Stimulated activated CD8-positive, alpha-beta memory T cell treated with anti-CD3 and anti-CD28 coated beads, Interleukin-7, amount 100 ng/mL, for 4 hours (primary cell): ENCODE measurements around the gene CABLES2.
A peak's percentile ranks its signal among the peaks of the same experiment; 100 is the strongest.

ENCODE experiments used
- DNase-seq, 2 donors: peaks; one replicate each; pipeline ENCODE4 v3.0.0-alpha.2; 2020; ENCODE audit warnings: low read depth in 2 of 2

CABLES2 gene

DNA sequence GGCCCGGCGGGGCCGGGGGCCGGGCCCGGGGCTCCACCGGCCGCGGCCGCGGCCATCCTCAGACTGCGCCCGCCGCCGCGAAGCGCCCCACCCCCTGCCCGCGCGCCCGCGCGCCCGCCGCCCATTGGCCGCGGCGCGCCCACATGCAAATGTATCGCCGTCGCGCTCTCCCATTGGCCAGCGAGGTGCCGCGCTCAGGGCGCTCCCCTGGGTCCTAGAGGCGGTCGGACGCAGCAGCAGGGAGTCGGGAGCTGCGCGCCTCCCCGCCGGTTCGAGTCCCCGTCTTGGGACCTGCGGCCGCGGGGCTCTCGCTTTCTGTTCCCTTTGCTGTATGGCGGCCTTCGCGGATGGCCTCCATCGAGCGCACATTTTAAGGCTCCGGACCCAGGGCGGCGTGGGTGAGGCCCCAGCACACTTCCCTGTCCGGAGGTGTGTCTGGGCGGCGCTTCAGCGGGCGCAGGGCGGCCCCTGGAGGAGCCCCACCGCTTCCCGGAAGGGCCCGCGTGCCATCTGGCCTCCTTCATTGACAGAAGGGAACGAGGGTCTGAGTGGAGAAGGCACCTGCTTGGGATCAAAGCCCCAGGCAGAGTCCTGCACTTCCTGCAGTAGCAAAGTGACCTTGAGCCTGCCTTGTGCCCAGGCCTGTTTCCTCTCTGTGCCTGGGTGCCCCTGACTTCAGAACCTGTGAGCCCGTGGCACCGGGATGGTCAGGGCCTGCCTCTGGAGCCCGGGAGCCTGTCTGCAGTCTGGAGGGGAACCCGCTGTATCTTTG is at the start of gene CABLES2:
Gene CABLES2 (minus strand): TSS at position 65 of the 772 bp plus-strand sequence. CDS start 9 bp downstream, at position 56.
- peak; percentile 79 to 90 for DNase-seq

DNA sequence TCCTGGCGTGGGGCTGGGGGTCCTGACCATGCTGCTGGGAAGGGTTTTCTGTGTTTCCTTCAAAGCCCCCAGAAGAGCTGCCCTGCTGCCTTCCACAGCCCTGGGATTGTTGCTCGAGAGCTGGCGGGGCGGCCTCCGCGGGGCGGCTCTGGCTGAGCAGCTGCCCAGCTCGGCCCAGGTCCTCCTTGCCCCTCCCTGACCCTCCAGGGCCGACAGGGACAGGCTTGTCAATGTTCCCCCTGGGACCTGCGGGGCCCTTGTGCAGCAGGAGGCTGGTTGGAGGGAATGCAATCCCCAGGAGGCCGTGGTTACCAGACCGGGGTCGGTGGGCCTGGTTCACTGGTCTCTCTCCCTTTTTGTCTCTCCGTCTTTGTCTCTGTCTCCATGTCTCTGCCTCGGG is 48.8 kb upstream of the CABLES2 start:
- no peak for DNase-seq

- DNase-seq, result no peak
These were observed 48.0 kb upstream of the CABLES2 start for GRCh38 chr20:62454904-62455636.

DNA sequence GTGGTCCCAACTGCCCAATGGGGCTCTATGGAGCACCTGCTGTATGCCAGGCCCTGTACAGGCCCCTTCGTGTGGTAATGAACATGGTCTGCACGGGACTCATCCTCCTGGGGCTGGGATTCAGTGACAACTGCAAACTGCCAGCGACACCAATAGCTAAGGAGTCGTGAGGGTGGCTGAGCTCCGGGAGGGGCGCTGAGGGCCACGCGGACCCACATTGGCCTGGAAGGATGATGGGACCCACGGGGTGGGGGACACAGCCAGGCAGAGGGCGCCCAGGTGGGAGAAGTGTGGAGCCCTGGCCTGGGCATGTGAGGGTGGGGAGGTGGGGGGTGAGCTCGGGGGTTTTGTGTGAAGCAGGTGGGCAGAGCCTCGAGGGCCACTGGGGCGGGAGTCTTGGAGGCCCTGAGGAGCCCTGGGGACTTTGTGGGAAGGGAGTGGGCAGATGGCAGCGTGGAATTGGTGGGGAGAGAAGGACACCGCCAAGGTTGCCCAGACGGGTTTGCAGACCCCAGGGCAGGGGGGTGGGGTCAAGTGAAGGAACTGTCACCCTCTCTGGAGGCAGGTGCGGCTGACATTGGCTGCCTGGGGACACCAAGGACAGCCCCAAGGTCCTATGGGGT is 46.2 kb upstream of the CABLES2 start:
- no peak for DNase-seq

- no peak for DNase-seq
These were observed 45.5 kb upstream of the CABLES2 start for GRCh38 chr20:62452475-62453095.

- no peak for DNase-seq
These were observed 44.9 kb upstream of the CABLES2 start for GRCh38 chr20:62451970-62452369.

DNA sequence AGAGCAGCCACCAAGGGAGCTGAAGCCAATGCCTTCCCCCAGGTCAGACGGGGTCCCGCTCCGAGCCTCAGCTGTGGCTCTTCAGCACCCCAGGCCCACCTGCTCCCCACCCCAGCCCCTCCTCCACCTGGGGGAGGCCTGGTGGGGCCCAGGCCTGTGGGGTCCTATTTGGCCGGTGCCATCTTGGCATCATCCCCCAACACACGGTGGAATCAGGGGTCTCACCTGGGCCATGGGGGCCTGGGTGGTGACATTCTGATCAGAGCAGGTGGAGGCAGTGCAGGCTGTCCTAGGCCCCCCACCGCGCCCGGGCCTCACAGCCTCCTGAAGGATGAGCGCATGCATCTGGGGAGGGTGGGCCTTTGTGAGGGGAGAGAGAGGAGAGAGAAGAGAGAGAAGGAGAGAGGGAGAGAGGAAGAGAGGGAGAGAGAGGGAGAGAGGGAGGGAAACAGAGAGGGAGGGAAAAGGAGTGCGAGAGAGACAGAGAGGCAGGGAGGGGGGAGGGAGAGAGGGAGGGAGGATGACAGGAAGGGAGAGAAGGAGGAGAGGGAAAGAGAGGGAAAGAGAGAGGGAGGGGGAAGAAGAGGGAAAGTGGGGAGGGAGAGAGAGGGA is 44.2 kb upstream of the CABLES2 start:
- no peak for DNase-seq

GRCh38 chr20:62449951-62450691 is 43.0 kb upstream of the CABLES2 start:
- no peak for DNase-seq

GRCh38 chr20:62448788-62449187 is 41.7 kb upstream of the CABLES2 start:
- no peak for DNase-seq

GRCh38 chr20:62448038-62448437 is 41.0 kb upstream of the CABLES2 start:
- DNase-seq, result no peak

GRCh38 chr20:62446888-62447869 is 40.1 kb upstream of the CABLES2 start:
- no peak for DNase-seq

DNA sequence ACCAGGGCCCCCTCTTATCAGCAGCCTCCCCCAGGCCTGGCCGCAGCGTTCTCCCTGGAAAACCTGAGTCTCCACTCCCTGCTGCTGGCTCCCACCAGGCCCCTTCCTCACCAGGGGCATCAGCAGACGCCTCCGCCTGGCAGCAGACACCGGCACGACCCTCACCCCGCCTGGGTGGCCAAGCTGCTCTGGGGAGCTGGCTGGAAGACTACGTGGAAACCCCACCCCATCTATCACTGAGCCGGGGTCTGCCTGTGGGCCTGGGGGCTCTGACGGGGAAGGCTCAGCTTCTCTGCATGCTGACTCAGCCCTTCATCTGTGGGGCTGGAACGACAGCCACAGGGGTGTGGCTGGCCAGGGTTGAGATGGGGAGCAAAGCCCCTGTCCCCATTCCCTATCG is 39.4 kb upstream of the CABLES2 start:
- DNase-seq, result no peak

DNA sequence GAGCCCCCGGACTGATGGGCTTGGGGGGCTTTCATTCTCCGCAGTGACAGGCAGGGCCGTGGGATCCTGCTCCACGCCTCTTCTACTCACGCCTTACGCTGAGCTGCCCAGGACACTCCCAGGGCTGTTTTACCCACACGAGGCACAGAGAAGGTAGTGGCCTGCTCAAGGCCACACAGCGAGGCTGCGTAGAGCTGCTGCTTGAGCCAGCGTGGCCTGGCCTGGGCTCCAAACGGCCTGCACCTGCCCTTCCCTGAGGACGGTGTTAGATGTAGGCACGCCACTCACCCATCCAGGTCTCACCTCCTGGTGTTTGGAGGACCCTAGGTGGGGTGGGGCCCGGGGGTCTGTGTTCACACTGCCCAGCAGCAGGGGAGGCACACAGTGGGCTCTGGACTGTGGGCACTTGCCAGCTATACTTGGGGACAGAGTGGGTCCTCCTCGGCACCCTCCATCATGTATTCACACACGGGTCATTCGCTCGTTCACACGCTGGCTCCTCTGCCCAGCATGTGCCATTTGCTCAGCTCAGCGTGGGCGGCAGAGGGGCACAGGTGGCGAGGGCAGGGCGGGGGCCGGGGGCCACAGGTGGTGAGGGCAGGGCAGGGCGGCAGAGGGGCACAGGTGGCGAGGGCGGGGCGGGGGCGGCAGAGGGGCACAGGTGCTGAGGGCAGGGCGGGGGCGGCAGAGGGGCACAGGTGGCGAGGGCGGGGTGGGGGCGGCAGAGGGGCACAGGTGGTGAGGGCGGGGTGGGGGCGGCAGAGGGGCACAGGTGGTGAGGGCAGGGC is 38.7 kb upstream of the CABLES2 start:
- no peak for DNase-seq

DNA sequence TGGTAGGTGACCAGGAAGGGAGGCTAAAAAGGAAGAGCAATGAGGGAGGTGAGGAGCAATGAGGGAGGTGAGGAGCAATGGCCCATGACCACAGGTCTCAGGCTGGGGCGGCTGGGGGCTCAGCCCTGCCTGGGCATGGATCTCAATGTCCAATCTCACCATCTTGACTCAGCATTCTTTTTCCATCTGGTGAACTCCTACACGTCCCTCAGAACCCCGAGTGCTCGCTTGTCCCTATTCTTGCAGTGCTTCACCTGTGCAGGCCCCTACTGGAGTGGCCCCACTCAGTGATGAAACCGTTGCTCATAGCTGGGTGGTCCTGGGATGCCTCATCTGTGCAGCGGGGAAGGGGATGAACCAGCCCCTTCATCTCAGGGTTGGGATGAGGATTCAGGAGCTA is 37.2 kb upstream of the CABLES2 start:
- no peak for DNase-seq

GRCh38 chr20:62441987-62442539 is 35.0 kb upstream of the CABLES2 start:
- no peak for DNase-seq

DNA sequence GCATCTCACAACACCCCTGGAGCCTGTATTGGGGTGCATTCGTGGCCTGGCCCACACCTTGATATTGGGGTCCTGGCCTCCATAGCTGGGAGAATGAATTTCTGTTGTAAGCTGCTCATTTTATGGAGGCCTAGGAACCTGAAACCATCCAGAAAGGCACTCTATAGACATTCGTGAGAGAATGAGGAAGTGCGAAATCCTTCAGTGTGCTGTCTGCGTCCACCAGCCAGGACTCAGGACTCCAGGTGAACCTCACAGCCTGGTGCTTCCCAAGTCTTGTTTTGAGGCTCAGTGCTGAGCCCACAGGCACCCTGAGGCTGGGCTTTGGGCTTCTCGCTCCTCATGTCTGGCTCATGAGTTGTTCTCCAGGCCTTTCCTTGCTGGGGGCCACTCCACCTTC is 32.1 kb upstream of the CABLES2 start:
- DNase-seq, result no peak

DNA sequence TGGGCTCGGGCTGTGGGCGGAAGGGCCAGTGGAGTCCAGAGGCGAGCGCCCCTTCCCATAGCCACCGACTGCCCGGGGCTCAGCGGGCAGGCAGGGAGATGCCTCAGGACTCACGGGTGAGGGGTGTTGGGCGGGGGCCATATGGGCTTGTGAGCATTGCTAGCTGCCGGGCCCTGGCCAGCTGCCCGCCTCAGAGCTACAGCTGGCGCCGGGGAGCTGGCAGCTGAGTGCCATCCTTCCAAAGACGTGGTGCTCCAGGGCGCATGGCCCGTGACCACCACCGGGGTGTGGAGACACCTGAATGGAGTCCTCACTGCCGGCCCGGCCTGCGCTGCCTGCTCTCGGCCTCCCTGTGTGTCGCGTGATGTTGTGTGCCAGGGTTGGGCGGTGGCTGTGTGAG is 30.8 kb upstream of the CABLES2 start:
- no peak for DNase-seq

DNA sequence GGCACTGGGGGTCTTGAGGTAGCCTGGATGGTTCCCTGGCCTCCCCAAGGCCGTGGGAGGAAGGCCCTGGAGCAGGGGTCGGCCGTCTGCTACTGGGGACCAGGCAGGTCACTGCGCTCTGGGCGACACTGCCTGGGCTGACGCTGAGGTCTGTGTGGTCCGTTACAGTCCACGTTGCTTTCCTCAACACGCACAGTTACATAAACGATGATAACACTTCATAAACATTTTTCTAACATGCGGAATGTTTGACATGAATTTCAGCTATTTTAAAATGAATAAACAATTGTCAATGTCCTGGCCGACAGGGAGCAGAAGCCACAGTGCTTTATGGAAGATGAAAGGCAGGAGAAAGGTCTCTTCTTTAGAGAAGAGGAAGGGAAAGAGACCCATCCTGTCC is 30.4 kb upstream of the CABLES2 start:
- DNase-seq, result no peak

GRCh38 chr20:62436692-62437091 is 29.6 kb upstream of the CABLES2 start:
- DNase-seq, result no peak
